ENCODE results near the gene SP6. TPM values are rescaled to one million over a fixed set of nuclear protein-coding genes. Genes with fewer than 3 reads are reported as not detected.

Gene SP6
- total RNA-seq, 1 donor from 2014 or later = not detected

GRCh38 chr17:47815106-47815918 lies 35.7 kb downstream of the SP6 start:
- intact Hi-C loops (cut with micrococcal nuclease) = no loop called here

DNA sequence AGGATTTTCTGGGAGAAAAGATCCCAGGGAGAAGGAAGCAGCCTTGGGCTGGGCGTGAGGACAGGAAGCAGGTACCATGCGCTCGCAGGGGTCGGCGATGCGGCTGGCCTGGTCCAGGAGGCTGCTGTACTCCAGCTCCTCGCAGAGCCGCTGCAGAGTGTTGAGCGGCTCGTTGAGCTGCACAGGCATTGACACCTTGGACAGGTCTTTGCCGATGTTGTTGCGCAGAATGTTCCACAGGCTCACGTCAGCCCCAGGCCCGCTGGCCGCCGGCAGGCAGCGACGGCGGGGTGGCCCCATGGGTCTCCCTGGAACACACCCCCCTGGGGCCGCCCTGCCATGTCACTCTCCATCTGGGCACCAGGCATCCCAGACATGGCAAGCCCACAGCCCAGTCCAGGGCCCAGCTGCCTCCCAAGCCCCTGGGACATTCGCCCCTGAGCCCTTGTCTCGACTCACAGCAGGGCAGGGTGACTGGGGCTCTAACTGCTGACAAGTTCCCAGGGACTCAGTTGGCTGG lies 37.4 kb downstream of the SP6 start:
- intact Hi-C loops (cut with micrococcal nuclease) = no loop called here

GRCh38 chr17:47813077-47813476 lies 37.9 kb downstream of the SP6 start:
- intact Hi-C loops (cut with micrococcal nuclease) = no loop called here

DNA sequence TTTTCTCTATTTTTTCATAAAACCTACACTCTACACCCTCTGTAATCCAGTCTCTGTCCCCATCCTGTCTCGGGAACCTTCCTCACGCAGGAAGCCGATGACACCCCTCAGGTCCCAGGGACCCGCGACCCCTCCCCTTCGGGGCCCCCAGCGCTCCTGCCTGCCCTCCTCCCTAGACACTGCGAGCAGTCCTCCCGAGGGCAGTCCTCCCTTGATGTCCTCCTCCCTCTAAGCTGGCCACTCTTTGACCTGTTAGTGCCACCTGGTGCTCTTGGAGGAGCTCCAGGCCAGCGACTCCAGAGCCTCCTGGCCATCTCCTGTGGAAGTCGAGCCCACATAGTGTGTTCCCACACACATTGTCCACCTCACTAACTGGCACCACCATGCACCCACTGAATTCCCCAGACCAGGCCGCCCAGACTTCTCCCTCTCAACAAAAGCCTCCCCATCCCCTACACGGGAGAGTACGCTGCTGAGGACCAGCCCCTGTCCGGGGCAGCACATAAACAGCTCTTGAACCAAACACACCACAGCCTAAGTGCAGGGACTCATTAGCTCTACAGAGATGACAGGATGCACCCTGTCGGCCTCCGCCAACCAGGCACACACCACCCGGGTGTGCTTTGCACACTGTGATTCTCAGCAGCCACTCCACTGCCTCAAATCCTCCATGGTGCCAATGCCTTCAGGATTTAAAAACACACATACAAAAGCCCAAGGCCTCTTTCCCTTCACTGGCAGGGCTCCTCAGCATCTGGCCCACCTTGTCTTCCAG lies 38.6 kb downstream of the SP6 start:
- intact Hi-C loops (cut with micrococcal nuclease) = no loop called here

DNA sequence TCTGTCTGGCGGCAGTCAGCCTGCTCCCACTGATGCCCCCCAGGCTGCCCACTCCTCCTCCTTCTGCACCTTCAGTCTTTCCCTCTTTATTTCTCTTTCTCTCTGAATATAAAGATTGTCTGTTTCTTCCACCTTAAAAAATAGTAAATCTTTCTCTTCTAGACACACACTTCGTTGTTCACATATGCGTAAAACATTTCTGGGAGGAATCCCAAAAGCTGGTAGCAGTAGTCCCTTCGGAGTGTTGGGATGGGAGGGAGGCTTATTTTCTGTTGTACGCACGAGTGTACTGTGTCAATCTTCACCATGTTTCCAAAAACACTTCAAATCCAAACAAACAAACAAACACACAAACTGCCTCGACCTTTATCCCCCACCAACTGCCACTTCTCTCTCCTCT lies 39.3 kb downstream of the SP6 start:
- intact Hi-C loops (cut with micrococcal nuclease) = no loop called here

DNA sequence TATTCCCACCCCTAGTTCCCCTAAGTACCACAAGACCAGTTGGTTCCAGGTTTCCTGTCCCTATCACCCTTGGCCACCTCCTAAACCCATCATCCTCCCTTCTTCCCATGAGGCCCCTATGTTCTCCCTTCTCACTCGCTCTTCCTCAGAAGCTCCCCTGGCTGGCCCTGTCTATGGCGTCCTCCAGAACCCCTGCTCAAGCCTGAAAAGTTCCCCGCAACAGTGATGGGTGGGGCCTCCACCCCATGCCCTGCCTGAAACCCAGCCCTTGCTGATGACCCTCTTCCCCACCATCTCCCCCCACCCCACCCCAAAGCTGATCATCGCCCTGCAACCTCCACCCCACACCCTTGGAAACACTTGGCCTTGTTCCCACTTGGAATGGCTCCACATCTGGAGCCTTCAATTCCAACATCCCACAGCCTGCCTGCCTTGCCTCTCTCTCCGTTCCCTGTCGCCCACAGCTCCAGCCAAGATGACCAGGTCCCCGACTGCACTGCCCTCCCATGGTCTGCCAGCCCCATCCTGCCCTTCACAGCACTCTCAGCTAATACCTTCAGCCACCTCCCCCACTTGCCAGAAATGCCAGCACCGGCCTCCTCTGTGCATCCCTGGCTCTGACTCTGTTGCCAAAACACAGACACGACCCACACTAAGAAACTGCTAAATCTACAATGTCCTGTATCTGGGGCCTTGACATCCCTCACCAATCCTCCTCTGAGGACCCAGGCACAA lies 39.9 kb downstream of the SP6 start:
- intact Hi-C loops (cut with micrococcal nuclease) = no loop called here

GRCh38 chr17:47810200-47810821 lies 40.7 kb downstream of the SP6 start:
- intact Hi-C loops (cut with micrococcal nuclease) = no loop called here

- intact Hi-C loops (cut with micrococcal nuclease) = no loop called here
Observed at GRCh38 chr17:47808830-47809480, 42.0 kb downstream of the SP6 start.

DNA sequence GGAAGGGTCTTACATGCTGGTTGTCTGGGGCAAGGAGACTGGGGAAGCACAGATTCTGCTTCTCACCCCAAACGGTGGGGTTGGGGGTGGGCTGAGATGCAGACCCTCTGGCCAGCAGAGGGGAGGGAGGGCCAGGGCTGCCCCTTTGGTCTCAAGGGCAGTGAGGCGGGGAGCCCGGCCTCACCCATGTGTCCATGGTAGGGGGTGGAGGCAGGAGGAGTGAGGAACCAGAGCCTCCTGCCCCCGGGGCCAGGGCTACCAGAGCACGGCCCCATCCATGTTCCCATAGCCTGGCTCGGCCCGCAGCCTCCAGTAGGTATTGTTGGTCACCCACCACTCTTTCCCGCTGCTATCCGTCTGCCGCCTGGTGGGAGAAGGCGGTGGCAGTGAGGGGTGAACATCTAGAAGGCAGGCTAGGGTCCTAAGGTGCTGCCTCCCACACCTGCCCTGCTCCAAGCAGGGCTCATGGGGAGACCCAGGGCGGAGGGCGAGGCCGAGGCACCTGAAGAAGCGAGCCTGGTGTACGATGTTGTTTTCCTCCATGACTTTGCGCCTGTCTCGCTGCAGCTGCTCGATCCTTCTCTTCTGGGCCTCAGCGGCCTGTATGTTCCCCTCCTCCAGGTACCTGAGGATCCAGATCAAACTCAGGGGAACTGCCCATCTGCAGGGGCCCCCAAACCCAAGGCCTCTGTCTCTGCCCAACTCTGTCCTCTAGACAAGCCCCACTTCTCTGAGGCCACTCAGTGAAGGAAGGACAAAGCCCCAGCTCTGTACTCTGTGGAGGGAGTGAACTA lies 42.7 kb downstream of the SP6 start:
- intact Hi-C loops (cut with micrococcal nuclease) = no loop called here

GRCh38 chr17:47807421-47807820 lies 43.5 kb downstream of the SP6 start:
- intact Hi-C loops (cut with micrococcal nuclease) = no loop called here

DNA sequence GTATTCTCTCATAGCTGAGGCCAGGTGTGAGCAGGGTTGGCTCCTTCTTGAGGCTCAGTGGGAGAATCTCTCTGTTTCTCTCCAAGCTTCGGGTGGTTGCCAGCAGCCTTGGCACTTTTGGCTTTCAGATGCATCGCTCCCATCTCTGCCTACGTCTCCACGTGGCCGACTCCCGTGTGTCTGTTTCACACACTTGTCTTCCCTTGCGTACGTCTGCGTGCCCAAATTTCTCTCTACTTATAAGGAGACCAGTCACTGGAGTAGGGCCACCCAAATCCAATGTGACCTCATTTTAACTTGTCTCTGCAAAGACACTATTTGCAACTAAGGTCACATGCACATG lies 44.1 kb downstream of the SP6 start:
- intact Hi-C loops (cut with micrococcal nuclease) = no loop called here

DNA sequence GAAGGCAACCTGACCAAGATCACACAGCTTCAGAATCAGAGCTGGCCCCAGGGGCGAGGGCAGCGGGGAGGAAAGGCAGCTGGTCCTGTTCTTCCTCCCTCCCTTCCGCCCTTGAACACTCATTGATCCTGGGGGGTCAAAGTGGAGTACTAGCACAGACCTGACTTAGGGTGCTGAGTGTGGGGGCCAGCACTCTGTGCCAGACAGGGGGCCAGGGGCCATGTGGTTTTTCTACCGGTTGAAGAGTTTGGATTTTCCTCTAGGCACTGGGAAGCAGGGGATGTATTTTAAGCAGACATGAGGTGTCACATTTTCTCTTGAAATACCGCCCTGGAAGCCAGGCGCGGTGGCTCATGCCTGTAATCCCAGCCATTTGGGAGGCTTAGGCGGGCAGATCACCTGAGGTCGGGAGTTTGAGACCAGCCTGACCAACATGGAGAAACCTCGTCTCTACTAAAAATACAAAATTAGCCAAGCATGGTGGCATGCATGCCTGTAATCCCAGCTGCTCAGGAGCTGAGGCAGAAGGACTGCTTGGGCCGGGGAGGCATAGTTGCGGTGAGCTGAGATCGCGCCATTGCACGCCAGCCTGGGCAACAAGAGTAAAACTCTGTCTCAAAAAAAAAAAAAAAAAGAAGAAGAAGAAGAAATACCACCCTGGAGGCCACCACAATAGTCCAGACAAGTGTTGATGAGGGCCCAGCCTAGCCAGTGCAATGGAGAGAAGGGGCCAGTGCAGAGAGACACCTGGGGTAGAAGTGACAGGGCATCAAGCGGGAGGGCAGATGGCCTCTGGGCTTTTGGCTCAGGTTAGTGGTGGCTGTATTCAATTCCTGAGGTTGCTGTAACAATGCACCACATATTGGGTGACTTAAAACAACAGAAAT lies 44.7 kb downstream of the SP6 start:
- intact Hi-C loops (cut with micrococcal nuclease) = no loop called here

DNA sequence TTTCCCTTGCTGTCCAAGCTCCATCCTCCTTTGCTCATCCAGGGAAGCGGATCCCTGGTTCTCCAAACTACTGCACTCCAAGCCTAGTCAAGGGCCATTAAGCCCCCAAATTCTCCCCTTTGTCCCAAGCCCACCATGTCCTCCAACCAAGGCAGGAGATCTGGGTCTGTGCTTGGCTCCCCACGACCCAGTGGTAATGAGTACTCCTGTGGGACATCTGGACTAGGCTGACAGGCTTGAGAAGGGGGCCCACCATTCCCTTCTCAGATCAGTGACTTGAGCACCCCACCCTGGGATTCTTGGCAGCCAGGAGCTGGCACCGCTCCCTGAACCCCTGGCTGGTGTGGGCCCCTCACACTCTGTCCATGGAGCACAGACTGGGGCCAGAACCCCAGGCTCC lies 46.5 kb downstream of the SP6 start:
- intact Hi-C loops (cut with micrococcal nuclease) = no loop called here

GRCh38 chr17:47803751-47804150 lies 47.2 kb downstream of the SP6 start:
- intact Hi-C loops (cut with micrococcal nuclease) = no loop called here

DNA sequence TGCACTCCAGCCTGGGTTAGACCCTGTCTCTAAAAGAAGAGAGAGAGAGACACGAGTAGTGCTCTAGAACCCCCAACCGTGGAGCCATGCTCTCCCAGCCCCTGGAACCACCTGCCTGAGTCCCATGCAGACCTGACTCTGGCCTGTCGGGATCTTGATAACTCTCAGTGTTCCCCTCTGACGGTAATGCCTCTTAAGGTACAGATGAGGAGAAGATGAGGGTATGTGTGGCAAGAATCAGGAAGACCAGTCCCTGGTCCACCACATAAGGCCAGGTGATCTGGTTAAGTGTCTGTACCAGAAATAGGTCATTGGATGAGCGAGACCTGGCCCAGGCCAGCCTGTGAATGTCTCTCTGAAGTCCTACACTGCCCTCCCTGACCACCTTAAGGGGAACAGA lies 47.8 kb downstream of the SP6 start:
- intact Hi-C loops (cut with micrococcal nuclease) = no loop called here

GRCh38 chr17:47802341-47803022 lies 48.5 kb downstream of the SP6 start:
- intact Hi-C loops (cut with micrococcal nuclease) = loop anchor here (1.0 kb wide), 2 partner anchors 103 to 138 kb away; no protein-coding TSS in a partner anchor

- intact Hi-C loops (cut with micrococcal nuclease) = loop anchor here (1.0 kb wide), 2 partner anchors 103 to 138 kb away; no protein-coding TSS in a partner anchor
Observed at GRCh38 chr17:47801906-47802305, 49.1 kb downstream of the SP6 start.

DNA sequence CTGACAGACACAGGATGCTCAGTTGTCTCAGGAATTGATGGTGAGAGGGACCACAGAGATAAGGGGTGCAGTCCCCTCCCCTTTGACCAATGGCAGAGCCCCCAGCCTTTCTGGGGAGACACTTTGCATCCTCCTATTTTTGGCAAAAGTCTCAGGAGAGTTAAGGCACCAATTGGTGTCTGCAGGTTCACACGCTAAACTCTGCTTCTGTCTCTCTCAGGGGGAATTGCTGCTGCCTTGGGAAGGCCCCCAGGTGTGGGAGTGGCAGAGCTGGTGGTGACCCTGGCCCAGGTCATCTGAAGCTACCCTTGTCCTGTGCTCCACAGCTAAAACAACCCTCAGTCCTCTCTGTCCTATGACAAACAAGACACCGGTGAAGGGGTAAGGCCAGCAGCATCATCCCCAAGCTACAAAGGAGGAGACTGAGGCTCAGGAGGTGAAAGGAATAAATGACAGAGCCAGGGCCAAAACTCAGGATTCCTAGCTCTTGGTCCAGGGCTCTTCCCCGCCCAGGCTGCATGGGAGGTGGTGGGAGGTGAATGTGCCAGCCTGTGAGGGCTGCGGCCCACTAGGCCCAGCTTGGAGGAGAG lies 49.7 kb downstream of the SP6 start:
- intact Hi-C loops (cut with micrococcal nuclease) = no loop called here

Data from T-helper 2 cell treated with Interferon-gamma antibody and Interleukin-4, amounts not matched to agents 100 ng/mL and 5 ng/mL, for 36 hours (primary cell).